ENCODE data around the gene FABP7.

FABP7 gene

GRCh38 chr6:122787721-122788120, 8.2 kb downstream of the FABP7 start:
- no peak for DNase-seq (ENCODE audit: extremely low read depth, insufficient read length)
- H3K4me3 ChIP-seq (replicated peaks; ENCODE audit: low read depth, low read length): no peak overlapping the region
- no peaks in the 10 kb centered on the region for H3K36me3 ChIP-seq (ENCODE audit: control insufficient read depth, insufficient read depth, low read length)
- no peaks in the 10 kb centered on the region for H3K27me3 ChIP-seq (replicated peaks; ENCODE audit: control insufficient read depth, insufficient read depth, low read length)
- no peak for TF ChIP-seq CTCF (IDR thresholded peaks at IDR 0.05; ENCODE audit: insufficient read depth, low read length, poor library complexity, severe bottlenecking)

- no peaks in the 10 kb centered on the region for H3K27me3 ChIP-seq (replicated peaks; ENCODE audit: control insufficient read depth, insufficient read depth, low read length)
These were observed 8.7 kb downstream of the FABP7 start for GRCh38 chr6:122788208-122788607.

DNA sequence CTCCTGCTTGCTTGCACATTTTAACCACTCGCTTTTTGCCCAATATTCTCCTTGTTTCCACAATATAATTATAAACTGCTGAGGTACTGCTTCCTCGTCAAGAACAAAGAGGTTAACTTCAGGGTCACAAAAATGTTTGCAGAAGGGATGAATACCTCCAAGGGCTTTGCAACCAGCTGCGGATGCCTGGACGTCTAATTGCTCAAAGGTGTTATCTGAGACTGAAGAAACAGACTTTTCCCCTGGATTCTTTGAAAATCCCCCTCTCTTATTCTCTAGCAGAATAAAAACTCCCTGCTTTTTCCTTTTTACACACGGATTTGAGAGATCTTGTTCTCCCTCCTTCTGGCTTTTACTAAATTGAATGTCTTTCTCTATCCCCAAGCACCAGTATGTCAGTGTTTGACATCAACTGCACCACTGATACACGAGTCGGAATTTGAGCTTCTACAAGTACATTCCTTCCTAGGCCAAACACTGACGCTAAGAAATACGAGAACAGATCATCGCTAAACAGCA, 9.2 kb downstream of the FABP7 start:
- Histone ChIP-seq H3K27me3 (replicated peaks; ENCODE audit: control insufficient read depth, insufficient read depth, low read length) (no peaks in the 10 kb centered on the region), H3K4me3 (replicated peaks; ENCODE audit: low read depth, low read length) (peak overlapping the region; percentile 61), H3K36me3 (ENCODE audit: control insufficient read depth, insufficient read depth, low read length) (no peaks in the 10 kb centered on the region)
- TF ChIP-seq CTCF (IDR thresholded peaks at IDR 0.05; ENCODE audit: insufficient read depth, low read length, poor library complexity, severe bottlenecking): no peak
- DNase-seq (ENCODE audit: extremely low read depth, insufficient read length): no peak

More at GRCh38 chr6:122788208-122788607, 8.7 kb downstream of the FABP7 start:
- DNase-seq (ENCODE audit: extremely low read depth, insufficient read length): no peak
- H3K4me3 ChIP-seq (replicated peaks; ENCODE audit: low read depth, low read length): no peak overlapping the region
- H3K36me3 ChIP-seq (ENCODE audit: control insufficient read depth, insufficient read depth, low read length): no peaks in the 10 kb centered on the region
- no peak for TF ChIP-seq CTCF (IDR thresholded peaks at IDR 0.05; ENCODE audit: insufficient read depth, low read length, poor library complexity, severe bottlenecking)

- H3K27me3 ChIP-seq (replicated peaks; ENCODE audit: control insufficient read depth, insufficient read depth, low read length): no peaks in the 10 kb centered on the region
- no peaks in the 10 kb centered on the region for H3K36me3 ChIP-seq (ENCODE audit: control insufficient read depth, insufficient read depth, low read length)
- peak; percentile 62 for DNase-seq (ENCODE audit: extremely low read depth, insufficient read length)
- peak; percentile 60 for TF ChIP-seq CTCF (IDR thresholded peaks at IDR 0.05; ENCODE audit: insufficient read depth, low read length, poor library complexity, severe bottlenecking)
- H3K4me3 ChIP-seq (replicated peaks; ENCODE audit: low read depth, low read length): peak within 1 kb of the TSS; percentile 61
These were observed 9.9 kb downstream of the FABP7 start, which contains the start of gene SMPDL3A for GRCh38 chr6:122789182-122790027. TSS of gene SMPDL3A (plus strand) at chr6:122789258. CDS start at chr6:122789347, 89 bp downstream.

DNA sequence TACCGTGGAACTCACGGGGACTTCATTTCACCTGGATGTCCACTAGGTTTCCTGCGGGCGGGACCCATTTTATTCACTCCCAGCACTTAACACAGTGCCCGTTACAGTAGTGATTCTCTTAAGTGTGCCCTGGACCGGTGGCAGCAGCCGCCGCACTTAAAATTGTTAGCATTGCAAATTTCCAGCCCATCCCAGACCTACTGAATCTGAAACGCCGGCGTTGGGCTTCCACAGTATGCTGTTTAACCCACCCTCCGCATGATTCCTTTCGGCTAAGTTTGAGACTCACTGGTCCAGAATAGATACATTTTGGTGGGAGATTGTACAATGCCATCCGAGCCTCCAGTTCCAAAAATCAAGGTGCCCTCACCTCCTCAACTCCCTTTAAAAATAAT, 10.5 kb downstream of the FABP7 start:
- peak overlapping the region; percentile 61 for H3K4me3 ChIP-seq (replicated peaks; ENCODE audit: low read depth, low read length)
- no peak for DNase-seq (ENCODE audit: extremely low read depth, insufficient read length)
- no peaks in the 10 kb centered on the region for H3K36me3 ChIP-seq (ENCODE audit: control insufficient read depth, insufficient read depth, low read length)
- no peak for TF ChIP-seq CTCF (IDR thresholded peaks at IDR 0.05; ENCODE audit: insufficient read depth, low read length, poor library complexity, severe bottlenecking)
- no peaks in the 10 kb centered on the region for H3K27me3 ChIP-seq (replicated peaks; ENCODE audit: control insufficient read depth, insufficient read depth, low read length)
